Measurements from ENCODE around the gene NT5DC4. TPM values are rescaled to one million over a fixed set of nuclear protein-coding genes. Genes with fewer than 3 reads are reported as not detected.
A peak's percentile ranks its signal among the peaks of the same experiment; 100 is the strongest.

NT5DC4 gene
- total and polyA plus RNA-seq, 2 of the 4 experiments (the other 2 are of a cell fraction), result not detected

DNA sequence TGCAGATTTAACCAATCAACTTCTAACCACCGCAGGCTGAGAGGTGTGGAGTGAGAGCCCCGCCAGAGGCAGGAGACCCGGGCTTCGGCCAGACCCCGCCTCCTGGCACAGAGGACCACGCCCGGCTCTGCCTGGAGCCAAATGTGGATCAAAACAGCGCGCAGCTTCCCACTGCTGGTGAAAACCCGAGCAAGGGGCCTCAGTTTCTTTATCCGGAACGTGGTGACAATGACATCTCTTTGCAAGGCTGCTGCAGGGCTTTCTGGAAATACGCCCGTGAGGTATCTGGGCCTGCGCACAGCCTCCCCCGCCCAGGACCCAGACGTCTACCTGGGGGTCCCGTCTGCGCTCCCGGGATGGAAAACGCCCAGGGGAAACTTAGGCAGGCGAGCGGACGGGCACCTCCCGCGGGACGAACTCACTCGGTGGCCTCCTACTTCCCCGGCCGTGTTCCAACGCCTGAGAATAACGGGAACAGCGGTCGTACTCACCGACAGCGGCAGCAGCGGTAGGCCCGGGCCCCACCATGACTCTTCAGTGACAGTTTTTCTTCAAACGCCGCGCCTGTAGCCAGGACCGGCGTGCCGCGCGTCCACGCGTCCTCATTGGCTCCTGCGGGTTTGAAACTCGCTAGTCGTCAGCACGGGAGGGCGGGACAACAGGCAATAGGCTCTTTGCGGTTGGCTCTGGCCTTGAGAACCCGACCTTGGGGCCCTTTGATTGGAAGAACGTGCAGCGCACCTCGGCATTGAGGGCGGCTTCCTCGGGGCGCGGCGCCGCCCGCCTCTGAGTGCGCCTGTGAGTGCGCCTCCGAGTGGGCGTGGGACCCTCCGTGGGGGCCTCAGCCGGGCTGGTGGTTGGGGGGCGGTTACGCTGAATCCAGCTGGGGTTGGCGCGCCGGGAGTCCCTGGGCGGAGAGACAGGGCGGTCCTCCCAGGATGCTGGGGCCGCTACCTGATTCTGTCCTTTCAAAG is 43.5 kb downstream of the NT5DC4 start, which contains the start of gene CKAP2L:
TSS of gene CKAP2L (minus strand) at position 539 of the 974 bp plus-strand sequence. CDS start at position 528, 11 bp downstream.
- H3K9ac ChIP-seq (ENCODE audit: low read depth, low read length), result peak within 1 kb of the TSS; percentile 59
- 0% methylated on average over 67 of the region's 79 CpGs; no CpG with 5 or more reads in 1 of the 2 experiments for WGBS, 2 experiments (ENCODE audit: extremely low coverage in 2 of 2, insufficient read length in 1 of 2)
- ChIA-PET POLR2A (ENCODE audit: unreplicated experiment) (no interaction called here), CTCF (no interaction called here)
- H3K27ac ChIP-seq (ENCODE audit: insufficient read depth, low read length), result peak within 1 kb of the TSS; percentile 54
- H3K36me3 ChIP-seq (ENCODE audit: control insufficient read depth, insufficient read depth, low read length), result no peaks in the 10 kb centered on the region
- peak within 1 kb of the TSS; percentile 68; the same call in 1 of the 3 replicates for H2BK15ac ChIP-seq (ENCODE audit: low read depth, low read length)
- peak within 1 kb of the TSS; percentile 75 for H3K4ac ChIP-seq (ENCODE audit: low read depth, low read length)
- no peaks in the 10 kb centered on the region; the same call in 1 of the 2 replicates for H3K4me1 ChIP-seq (ENCODE audit: control insufficient read depth, insufficient read depth, low read length)
- no peak within 1 kb of the TSS for H3K18ac ChIP-seq (ENCODE audit: low read depth, low read length)
- ATAC-seq (ENCODE audit: low read depth) (peak; percentile 99), DNase-seq (peak; percentile 98)
- peak within 1 kb of the TSS; percentile 86 for H3K23ac ChIP-seq (ENCODE audit: low read depth, low read length)
- H4K20me1 ChIP-seq (ENCODE audit: insufficient read depth, low read length), result no peaks in the 10 kb centered on the region
- H2AFZ ChIP-seq (replicated peaks; ENCODE audit: low read length, poor library complexity), result peak within 1 kb of the TSS; percentile 91
- dilution Hi-C loops (cut with HindIII; ENCODE audit: low sequenced_read_pairs, unreplicated experiment) (no loop called here), intact Hi-C loops (cut with micrococcal nuclease) (loop anchor here (5.0 kb wide), 1 partner anchor 118 kb away; no protein-coding TSS in a partner anchor), in situ Hi-C loops (cut with MboI; ENCODE audit: low sequenced_read_pairs) (no loop called here)
- BruUV-seq (replicated peaks), result no TSS peak
- peak within 1 kb of the TSS; percentile 77 for H2AK9ac ChIP-seq (replicated peaks; ENCODE audit: low read depth, low read length, poor library complexity)
- TF ChIP-seq MAZ (IDR thresholded peaks at IDR 0.05; ENCODE audit: borderline replicate concordance, low read depth, low read length) (peak; percentile 63; the same call in 1 of the 2 replicates), MXI1 (IDR thresholded peaks at IDR 0.05; ENCODE audit: borderline replicate concordance, low read depth, low read length) (peak; percentile 100), FOS (IDR thresholded peaks at IDR 0.05; ENCODE audit: low read depth, low read length) (peak; percentile 19; the same call in 1 of the 2 replicates), BHLHE40 (IDR thresholded peaks at IDR 0.05; ENCODE audit: low read depth, low read length) (peak; percentile 57; the same call in 1 of the 2 replicates), POLR2A (IDR thresholded peaks at IDR 0.05; ENCODE audit: low read depth, low read length) (peak; percentile 31; the same call in 1 of the 2 replicates), CHD1 (IDR thresholded peaks at IDR 0.05; ENCODE audit: low read depth, low read length) (0 out of 2 replicates have a peak, but pooled peaks have one; percentile 33), RAD21 (IDR thresholded peaks at IDR 0.05; ENCODE audit: low read length) (no peak), CEBPB (IDR thresholded peaks at IDR 0.05; ENCODE audit: low read depth, low read length) (no peak)
- TF ChIP-seq, protein P1, sequence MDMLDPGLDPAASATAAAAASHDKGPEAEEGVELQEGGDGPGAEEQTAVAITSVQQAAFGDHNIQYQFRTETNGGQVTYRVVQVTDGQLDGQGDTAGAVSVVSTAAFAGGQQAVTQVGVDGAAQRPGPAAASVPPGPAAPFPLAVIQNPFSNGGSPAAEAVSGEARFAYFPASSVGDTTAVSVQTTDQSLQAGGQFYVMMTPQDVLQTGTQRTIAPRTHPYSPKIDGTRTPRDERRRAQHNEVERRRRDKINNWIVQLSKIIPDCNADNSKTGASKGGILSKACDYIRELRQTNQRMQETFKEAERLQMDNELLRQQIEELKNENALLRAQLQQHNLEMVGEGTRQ (IDR thresholded peaks at IDR 0.05; ENCODE audit: low read depth, low read length), result 0 out of 2 replicates have a peak, but pooled peaks have one; percentile 7
- peaks cover 2% of the 10 kb centered on the region; the same call in 1 of the 2 replicates for H3K9me1 ChIP-seq (ENCODE audit: insufficient read depth, low read length)
- H3K14ac ChIP-seq (replicated peaks; ENCODE audit: low read depth, low read length), result peak within 1 kb of the TSS; percentile 85
- peak within 1 kb of the TSS; percentile 98 for H3K4me2 ChIP-seq (ENCODE audit: low read depth, low read length)
- peaks cover 15 to 57% of the 10 kb centered on the region in 2 experiments for H3K79me1 ChIP-seq (ENCODE audit: low read depth in 1 of 2, low read length in 2 of 2)
- H2BK20ac ChIP-seq (ENCODE audit: low read depth, low read length), result no peak within 1 kb of the TSS; the same call in 1 of the 2 replicates
- no peaks in the 10 kb centered on the region for H3K27me3 ChIP-seq (ENCODE audit: control insufficient read depth, insufficient read depth, low read length)
- H4K91ac ChIP-seq (ENCODE audit: insufficient read depth, low read depth, low read length), result peak within 1 kb of the TSS; percentile 74
- no peak within 1 kb of the TSS for H4K5ac ChIP-seq (ENCODE audit: low read depth, low read length)
- H2BK5ac ChIP-seq (ENCODE audit: low read depth, low read length, poor library complexity, severe bottlenecking), result peak within 1 kb of the TSS; percentile 26
- H4K8ac ChIP-seq (ENCODE audit: low read depth in 2 of 2, low read length in 2 of 2), result peak within 1 kb of the TSS; percentile 82 to 86
- 0 out of 2 replicates have a peak, but pooled peaks cover 2% of the 10 kb centered on the region for H3K9me3 ChIP-seq (ENCODE audit: control insufficient read depth, insufficient read depth, low read length)
- H2BK120ac ChIP-seq (ENCODE audit: low read depth, low read length), result peak within 1 kb of the TSS; percentile 61; the same call in 1 of the 2 replicates
- peak within 1 kb of the TSS; percentile 79 for H3K4me3 ChIP-seq (ENCODE audit: insufficient read depth, low read depth, low read length)
- H2AK5ac ChIP-seq (ENCODE audit: low read depth, low read length), result peak within 1 kb of the TSS; percentile 64
- peak within 1 kb of the TSS; percentile 55; the same call in 1 of the 2 replicates for H3K56ac ChIP-seq (ENCODE audit: extremely low read depth, insufficient read depth, low read length)

Data from IMR-90 (cell line).